Activated T-cell treated with anti-CD3 and anti-CD28 coated beads, Interleukin-2, amount 50 U/mL, for 48 hours (primary cell): Measurements from ENCODE around the gene MMS19.
A peak's percentile ranks its signal among the peaks of the same experiment; 100 is the strongest.
"Not testable (repeated sequence)": the region's sequence is repeated elsewhere in the genome, so short reads cannot be mapped to it uniquely, and the experiment has no call there.

Experiments used
- DNase-seq, 2 experiments: peaks; one replicate each; pipeline ENCODE4 v3.0.0-alpha.2; 2020

MMS19 gene

DNA sequence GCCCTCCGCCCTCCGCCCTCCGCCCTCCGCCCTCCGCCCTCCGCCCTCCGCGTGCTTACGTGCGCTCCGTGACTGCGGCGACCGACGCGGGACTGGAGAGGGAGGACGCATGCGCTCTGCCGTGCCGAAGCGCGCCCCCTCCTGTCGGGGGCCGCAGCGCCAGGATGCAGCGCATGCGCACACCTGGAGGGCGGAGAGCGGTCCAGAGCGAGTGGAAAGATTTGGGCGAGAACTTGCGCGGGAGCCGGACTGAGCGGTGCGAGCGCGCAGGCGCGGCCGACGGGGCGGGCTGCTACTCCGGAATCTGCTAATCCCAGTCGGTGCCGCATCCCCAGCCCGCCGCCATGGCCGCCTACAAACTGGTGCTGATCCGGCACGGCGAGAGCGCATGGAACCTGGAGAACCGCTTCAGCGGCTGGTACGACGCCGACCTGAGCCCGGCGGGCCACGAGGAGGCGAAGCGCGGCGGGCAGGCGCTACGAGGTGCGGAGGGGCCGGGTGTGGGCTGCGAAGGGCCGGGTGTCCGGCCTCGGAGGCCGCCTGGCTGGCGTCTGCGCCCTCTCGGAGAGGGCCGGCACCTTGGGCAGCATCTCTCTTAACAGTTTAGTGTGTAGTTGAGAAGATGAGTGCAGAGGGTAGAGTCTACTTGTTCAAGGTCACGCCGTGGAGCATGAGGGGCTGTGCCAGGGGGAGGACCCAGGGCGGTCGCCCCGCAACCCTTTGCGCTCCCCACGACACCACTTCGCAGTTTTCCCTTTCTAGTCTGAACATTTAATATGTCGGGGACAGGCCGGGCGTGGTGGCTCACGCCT, 72.1 kb downstream of the MMS19 start, which contains the start of gene PGAM1:
TSS of gene PGAM1 (plus strand) at position 228 of the 812 bp plus-strand sequence. CDS start at position 345, 117 bp downstream.
- peak; percentile 95 to 98 for DNase-seq

DNA sequence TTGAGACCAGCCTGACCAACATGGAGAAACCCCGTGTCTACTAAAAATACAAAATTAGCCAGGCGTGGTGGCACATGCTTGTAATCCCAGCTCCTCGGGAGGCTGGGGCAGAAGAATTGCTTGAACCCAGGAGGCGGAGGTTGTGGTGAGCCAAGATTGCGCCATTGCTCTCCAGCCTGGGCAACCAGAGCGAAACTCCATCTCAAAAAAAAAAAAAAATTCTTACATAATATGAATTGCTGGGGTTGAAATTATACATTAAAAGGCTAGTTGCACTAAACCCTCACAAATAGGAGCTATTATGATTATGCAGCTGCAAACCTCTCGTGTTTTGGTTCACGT, 74.5 kb downstream of the MMS19 start:
- not testable (repeated sequence) for DNase-seq

DNA sequence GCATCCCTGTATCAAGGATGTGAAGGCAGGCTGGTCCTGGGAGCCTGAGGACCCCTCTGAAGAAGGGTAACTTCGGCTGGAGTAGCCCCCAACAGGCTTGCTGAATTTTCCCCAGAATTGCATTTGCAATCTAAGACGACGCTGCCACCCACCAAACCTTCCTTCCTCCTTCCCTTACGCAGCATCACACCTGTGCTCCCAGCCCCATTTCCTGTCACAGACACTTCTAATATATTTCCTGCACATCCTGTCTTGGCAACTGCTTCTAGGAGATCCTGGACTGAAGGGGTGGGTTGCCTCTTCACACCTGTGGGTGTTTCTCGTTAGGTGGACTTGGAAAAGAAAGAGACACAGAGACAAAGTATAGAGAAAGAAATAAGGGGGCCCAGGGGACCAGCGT, 81.7 kb downstream of the MMS19 start:
- peak in 1 of 2 experiments; percentile 44 for DNase-seq

DNA sequence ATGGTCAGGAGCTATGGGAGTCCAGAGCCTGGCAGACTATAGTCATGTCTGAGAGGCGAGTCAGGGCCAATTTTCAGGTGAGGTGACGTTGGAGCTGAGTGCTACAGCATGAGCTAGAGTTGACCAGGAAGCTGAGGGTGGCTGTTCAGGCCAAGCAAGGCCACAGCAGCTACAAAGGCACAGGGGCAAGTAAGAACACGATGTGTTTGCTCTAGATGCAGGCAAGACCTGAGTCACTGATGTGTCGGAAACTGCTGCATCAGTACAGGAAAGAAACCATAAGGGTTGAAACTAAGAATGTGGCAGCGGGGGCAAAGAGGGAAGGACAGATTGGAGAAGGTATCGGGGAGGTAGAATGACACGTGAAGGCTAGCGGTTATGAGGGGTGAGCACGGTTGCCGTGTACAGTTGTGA, 85.3 kb downstream of the MMS19 start:
- peak; percentile 79 to 81 for DNase-seq

DNA sequence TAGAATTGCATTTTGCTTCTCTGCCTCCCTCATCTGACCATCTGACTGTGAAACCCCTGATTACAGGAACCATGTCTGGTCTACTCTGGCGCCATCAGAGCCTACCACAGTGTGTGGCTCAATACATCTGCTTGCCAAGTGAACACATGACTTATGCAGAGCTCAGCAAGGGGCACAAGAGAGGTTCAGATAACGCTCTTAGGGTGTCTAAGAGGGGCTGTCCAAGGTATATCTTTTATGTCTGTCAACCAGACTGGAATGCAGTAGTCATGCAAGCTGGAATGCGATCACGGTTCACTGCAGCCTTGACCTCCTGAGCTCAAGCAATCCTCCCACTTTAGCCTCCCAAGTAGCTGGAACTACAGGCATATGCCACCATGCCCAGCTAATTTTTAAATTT, 86.8 kb downstream of the MMS19 start:
- DNase-seq = no peak

DNA sequence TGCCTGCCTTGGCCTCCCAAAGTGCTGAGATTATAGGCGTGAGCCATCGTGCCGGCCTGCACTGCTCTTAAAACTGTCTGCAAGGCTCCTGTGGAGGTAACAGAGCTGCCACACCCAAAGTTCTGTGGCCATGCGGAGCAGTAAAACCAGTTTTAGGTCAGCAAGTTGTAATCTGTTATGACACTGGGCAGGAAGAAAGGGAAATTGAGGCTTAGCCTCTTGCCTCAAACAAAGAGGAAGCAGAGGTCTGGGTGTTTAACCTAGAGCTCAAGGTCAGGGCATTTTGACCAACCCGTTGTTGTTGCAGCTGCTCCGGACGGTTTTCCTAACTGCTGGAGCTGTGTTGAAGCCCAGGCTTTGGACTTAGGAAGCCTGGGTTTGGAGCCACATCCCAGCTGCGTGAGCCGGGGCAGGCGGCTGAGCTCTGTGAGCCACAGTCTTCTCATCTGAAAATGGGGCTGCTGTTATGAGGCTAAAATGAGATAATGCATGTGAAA, 89.7 kb downstream of the MMS19 start:
- DNase-seq = no peak
